H1 (cell line): Measurements from ENCODE around the gene FAM3B. TPM values are rescaled to one million over a fixed set of nuclear protein-coding genes. Genes with fewer than 3 reads are reported as not detected.

Source experiments
- CHD7 ChIP-seq: fragments of 300-600 bp; sonication (generic); IDR thresholded peaks from 2 replicates; pipeline ENCODE4 v1.7.1; 2012; ENCODE audit warnings: low read length, moderate library complexity, mild to moderate bottlenecking, inconsistent platforms; ENCODE audit not compliant: insufficient replicate concordance
- CTCF ChIP-seq, 3 experiments: IDR thresholded peaks; 1 replicate in 2 of 3; 2 replicates in 1 of 3; pipeline versions ENCODE4 v1.5.1 to v1.6.1; 2011; ENCODE audit warnings: low read length in 3 of 3, mild to moderate bottlenecking in 3 of 3, inconsistent platforms in 2 of 3, low read depth in 1 of 3, moderate library complexity in 1 of 3; ENCODE audit not compliant: insufficient read depth in 1 of 3; ENCODE audit errors: control extremely low read depth in 1 of 3
- HDAC2 ChIP-seq, 2 experiments: fragments of 300-600 bp in 1 of 2; sonication (generic) in 1 of 2; IDR thresholded peaks; 2 replicates each; pipeline ENCODE4 v1.6.1; 2011 to 2012; ENCODE audit warnings: low read depth in 2 of 2, low read length in 2 of 2, mild to moderate bottlenecking in 2 of 2, moderate library complexity in 2 of 2, borderline replicate concordance in 1 of 2, inconsistent platforms in 1 of 2
- JUN ChIP-seq: IDR thresholded peaks from 2 replicates; pipeline ENCODE4 v1.6.1; 2011; ENCODE audit warnings: low read depth, mild to moderate bottlenecking, improper control_type of control experiment, low read length
- NRF1 ChIP-seq: IDR thresholded peaks from 2 replicates; pipeline ENCODE4 v1.6.1; 2011; ENCODE audit warnings: mild to moderate bottlenecking, low read depth, low read length, improper control_type of control experiment
- SUZ12 ChIP-seq: fragments of 200-600 bp; sonication (generic); IDR thresholded peaks from 2 replicates; pipeline ENCODE4 v1.6.1; 2012; ENCODE audit warnings: mild to moderate bottlenecking, inconsistent platforms, low read length, moderate library complexity, mixed read lengths
- TCF12 ChIP-seq: IDR thresholded peaks from 2 replicates; pipeline ENCODE4 v1.6.1; 2011; ENCODE audit warnings: low read depth, mild to moderate bottlenecking, low read length
- polyA plus RNA-seq, 7 experiments: library from polyadenylated mRNA; depleted of rRNA in 3 of 7; stranded (reverse) in 5 of 7; unstranded in 2 of 7; fragments of >200 nt in 5 of 7; fragments of 200-250 nt in 2 of 7; gene quantifications; 1 replicate in 5 of 7; 2 replicates in 1 of 7; 4 replicates in 1 of 7; pipeline versions ENCODE4 v1.2.1 to v1.2.3, GENCODE V29; 2011 to 2013; ENCODE audit warnings: missing spikeins in 2 of 7, mixed read lengths in 2 of 7
- total RNA-seq: library from RNA; stranded (reverse); fragmentation: NEBNext Ultra II Directional; extraction: Animal tissue kit (Norgen Biotek cat#: 25700); gene quantifications from 2 replicates; pipeline ENCODE4 v1.2.1, GENCODE V29; 2021

FAM3B gene
- total and polyA plus RNA-seq, 2 of the 8 experiments (the other 6 are each of a cell fraction or from before 2014, with no cell fraction given): 2.0 TPM

- TF ChIP-seq CHD7: no peak
- no peak for TF ChIP-seq CTCF (IDR thresholded peaks at IDR 0.05; ENCODE audit: control extremely low read depth in 1 of 3, insufficient read depth in 1 of 3, low read depth in 1 of 3, low read length in 3 of 3)
- no peak for TF ChIP-seq JUN
- no peak for TF ChIP-seq NRF1
- TF ChIP-seq TCF12: no peak
- TF ChIP-seq HDAC2 (IDR thresholded peaks at IDR 0.05; ENCODE audit: borderline replicate concordance in 1 of 2, low read depth in 2 of 2, low read length in 2 of 2): no peak
- no peak for TF ChIP-seq SUZ12
These were observed 71.7 kb downstream of the FAM3B start (continued) for GRCh38 chr21:41388259-41388658.
